COLO668 (cell line): ENCODE results near the gene ZPR1.

Experiments used
- DNase-seq: peaks from one replicate; lab custom pipeline; 2025; ENCODE audit not compliant: unreplicated experiment; lab: John Stamatoyannopoulos, UW

The ZPR1 gene

DNA sequence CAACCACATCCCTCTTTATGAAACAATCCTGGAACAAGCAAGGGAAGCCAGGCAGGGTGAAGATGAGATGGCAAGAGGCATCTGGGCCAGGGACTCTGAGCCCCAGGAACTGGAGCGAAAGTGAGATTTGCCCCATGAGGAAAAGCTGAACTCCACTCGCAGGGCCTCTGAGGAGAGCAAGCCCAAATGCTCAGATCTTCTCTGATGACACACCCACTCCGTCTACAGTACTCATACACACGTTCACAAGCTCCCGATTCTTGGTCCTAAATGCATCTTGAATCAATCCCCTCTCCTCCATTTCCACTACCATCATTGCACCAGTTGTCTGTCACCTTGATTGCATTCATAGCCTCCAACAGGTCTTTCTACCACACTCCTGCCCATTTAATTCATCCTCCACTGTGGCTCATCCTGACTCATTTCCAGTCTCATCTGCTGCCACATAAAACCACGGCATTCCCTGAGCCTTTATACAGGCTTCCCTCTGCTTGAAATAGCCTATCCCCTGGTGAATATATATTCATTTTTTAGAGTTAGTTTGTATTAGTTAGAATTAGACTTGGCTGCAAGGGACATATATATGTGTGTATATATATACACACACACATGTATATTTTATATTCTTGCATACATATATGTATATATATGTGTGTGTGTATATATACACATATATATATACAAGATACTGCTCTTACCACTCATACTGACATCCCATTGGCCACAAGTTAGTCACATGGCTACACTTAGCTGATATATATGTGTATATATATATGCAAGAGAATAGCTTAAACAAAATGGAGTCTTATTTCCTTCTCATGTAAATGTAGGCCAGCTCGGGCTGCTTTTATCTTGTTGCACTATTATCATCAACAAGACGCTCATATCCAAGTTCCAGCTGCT is 5.3 kb upstream of the ZPR1 start:
- DNase-seq = no peak

DNA sequence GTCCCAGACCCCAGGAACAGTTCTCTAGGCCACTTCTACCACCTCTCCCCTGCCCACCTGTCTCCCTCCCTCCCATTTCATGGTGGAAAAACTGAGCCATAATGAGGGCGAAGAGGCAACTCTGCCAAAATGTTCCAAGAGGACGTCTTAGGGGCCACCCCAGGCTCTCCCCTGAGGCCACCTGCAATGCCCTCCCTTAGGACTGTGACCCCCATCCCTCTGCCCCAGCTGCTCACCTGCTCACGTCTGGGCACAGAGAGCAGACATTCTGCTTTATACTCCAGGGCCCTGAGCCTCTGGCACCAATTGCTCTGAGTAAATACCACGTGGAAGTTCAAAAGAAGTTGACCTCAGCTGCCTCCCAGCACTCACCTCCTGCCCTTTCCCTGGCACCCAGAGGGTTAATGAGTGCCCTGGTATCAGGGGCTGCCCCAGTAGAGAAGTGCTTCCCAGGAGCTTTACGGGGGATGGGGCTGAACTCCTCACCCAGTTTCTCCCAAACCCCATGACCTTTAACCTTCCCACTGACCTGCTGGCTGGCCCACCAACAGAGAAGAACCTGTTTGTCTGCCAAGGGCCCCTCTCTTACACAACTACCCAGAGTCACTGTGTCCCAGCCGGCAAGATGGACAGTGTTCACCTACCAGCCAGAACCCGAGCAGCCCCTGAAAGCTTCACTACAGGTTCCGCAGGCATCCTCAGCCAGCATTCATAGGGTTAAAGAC is 4.5 kb upstream of the ZPR1 start:
- no peak for DNase-seq

DNA sequence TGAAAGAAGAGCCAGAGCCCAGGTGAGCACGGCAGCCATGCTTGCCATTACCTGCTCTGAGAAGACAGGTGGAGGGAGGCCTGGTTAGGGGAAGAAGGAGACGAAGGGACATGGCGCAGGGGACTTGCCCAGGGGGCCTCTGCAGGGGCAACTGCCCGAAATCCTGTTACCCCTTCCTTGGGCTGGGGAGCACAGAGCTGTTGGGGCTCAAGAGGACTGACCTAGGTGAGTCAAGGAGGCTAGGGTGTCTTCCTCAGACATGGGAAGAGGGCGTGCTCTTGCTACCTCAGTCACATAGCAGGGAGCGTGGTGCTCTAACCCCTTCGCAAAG is 4.0 kb upstream of the ZPR1 start, which contains the start of gene APOA5:
Gene APOA5 (minus strand): TSS at position 67 of the 331 bp plus-strand sequence. CDS start 19 bp downstream, at position 48.
- no peak for DNase-seq

DNA sequence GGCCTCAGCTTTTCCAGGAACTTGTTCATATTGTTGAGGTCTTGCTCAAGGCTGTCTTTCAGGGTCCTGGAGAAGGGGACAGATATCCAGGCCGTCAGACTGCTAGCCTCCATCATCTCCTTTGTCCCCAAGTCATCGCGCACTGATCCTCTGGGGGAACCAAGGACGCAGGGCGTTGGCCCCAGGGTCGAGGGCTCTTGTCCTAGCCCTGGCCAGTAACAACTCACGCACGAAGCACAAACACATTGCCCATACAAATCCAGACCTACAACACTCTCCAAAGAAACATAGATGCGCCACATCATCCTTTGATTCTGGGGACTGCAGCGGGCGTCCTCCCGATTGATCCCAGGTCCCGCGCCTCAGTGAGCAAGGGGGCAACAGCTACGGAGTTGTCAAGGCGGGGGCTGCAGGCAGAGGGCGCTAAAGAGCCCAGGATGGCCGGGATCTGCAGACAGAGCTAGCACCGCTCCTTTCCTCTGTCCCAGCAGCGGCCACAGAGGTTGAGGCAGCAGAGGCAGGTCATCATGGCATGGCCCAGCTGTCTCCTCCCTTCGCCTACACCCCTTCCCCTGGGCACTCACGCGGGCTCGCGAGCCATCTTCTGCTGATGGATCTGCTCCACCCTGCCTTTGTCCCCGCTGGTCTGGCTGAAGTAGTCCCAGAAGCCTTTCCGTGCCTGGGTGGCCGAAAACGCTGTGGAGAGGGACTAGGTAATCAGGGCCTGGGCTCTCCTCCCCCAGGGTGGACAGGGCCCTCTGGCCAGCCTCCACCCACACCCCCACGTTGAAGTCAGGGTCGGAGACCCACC is 3.4 kb upstream of the ZPR1 start:
- peak; percentile 68 for DNase-seq

DNA sequence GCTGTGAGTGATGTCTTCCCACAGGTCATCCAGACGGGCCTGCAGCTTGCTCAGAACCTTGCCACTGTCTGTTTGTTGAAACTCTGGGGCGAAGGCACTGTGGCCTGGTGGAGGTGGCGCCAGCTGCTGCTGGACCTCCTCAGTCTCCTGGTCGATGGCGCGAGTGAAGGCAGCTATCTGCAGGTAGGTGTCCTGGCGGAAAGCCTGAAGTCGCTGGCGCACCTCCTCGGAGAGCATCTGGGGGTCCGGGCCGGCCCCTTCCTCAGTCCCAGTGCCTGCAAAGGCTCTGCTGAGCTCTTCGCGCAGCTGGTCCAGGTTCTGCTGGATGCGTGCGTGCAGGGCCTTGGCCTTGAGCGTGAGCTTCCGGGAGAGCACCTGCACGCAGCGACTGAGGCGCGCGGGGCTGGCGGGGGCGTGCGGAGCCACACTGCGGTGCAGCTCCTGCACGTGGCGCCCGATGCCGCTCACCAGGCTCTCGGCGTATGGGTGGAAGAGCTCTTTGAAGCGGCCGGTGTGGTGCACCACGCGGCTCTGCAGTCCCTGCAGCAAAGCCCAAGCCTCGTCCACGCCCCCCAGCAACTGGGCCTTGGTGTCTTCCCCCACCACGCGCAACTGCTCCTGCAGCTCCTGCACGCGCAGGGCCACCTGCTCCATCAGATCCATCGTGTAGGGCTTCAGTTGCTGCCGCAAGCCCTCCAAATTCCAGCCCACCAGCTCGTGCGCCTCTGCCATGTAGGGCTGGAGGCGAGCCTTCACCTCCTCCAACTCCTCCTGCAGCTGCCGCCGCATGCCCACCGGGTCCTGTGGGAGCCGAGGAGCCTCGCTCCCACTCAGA is 2.6 kb upstream of the ZPR1 start:
- no peak for DNase-seq

DNA sequence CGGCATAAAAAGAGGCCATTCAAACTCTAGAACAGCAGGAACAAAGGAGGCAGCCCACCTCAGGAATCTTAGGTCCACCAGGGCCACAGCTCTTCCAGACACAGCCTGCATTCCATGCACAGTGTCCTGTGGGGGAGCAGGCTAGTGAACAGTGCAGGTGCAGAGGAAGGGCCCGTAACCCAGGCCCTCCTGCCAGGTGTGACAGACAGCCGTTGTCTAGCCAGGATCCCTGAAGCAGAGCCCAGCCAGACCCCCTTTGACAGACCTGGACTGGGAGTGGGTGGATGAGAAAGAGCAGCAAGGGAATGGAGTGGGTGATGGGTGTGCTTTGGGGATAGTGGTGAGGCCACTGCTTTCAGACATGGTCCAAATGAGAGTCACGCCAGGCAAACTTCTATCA is 1.2 kb upstream of the ZPR1 start:
- no peak for DNase-seq

DNA sequence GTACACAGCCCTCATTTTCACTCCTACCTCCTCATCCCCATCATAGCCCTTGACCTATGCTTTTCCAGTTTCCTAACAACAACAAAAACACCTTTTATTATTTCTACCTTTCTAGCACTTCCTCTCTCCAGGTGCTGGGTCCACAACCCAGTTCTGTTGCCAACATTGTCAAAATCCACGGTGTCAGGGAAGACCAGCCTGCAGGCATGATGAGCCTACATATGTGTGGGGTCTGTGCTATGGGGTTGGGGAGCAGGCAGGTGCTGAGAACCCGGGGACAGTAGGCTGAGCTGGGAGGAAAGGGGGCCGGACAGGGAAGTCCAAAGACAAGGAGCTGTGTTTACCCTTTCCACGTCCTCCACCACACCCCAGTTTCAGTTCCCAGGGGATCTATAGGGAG is 711 bp upstream of the ZPR1 start:
- no peak for DNase-seq

DNA sequence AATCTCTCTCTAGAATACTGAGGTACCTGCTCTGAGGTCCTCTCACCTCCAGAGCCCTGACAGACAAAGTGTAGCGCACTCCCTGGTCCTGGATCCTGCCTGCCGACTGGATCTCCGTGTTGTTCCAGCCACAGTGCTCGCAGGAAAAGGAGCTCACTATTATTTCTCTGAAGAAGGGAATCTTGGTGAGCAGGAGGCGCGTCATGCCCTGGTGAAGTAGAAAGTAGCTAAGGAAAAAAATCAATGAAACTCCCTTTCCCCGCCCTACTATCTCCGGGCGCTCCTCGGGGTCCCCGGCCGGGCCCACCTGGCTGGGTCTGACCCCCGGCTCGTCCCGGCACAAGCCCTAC is 412 bp downstream of the ZPR1 start:
- no peak for DNase-seq

DNA sequence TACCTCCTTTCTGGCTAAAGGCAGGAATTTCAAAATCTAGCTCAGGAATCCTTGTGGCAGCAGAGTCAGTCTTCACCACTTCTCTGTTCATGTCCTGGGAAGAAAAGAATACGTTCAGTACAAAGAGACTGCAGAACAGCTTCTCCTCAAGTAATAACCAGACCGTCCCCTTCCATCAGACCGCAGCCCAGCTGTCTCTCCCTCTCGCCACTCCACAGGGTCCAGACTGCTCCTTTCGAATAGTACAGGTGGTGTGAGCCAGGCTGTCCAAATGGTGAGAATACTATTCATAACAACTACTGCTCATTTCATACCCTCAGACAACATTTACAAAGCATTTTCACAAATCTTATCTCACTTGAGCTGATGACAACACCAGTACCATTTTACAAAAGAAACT is 857 bp downstream of the ZPR1 start:
- no peak for DNase-seq

DNA sequence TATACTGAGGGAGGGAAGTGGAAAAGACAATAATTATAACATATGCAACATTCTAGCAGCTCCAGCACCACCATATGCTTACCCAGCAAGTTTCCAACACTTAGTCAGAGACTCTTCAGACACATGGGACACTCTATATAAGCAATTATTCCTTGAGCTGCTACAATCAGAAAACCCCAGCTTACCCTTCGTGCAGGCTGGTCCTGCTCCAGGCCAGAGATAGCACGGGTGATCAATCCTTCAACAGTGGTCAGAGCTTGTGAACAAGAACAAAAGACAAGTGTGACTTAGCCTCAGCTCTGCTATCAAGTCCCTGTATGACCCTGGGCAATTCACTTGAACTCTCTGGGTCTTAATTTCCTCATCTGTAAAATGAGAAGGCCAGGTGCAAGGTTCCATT is 1.5 kb downstream of the ZPR1 start:
- no peak for DNase-seq

DNA sequence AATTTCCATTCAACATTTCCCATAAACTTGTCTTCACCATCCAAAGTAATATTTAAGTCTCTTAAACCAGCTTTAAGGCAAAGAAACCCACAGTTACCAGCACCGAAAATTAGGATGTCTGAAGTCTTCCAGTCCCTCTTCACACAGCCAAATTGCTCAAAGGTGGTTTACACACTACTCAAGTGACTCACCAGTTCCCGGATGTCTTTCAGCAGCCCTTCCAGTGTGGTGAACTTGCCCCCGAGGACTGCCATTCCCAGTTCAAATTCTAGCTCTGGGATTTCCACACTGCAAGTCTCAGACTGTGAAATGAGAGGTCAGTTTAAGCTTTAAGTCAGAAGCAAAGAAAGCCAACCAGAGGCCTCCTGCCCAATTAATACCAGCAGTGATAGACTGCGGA is 5.1 kb downstream of the ZPR1 start:
- no peak for DNase-seq

DNA sequence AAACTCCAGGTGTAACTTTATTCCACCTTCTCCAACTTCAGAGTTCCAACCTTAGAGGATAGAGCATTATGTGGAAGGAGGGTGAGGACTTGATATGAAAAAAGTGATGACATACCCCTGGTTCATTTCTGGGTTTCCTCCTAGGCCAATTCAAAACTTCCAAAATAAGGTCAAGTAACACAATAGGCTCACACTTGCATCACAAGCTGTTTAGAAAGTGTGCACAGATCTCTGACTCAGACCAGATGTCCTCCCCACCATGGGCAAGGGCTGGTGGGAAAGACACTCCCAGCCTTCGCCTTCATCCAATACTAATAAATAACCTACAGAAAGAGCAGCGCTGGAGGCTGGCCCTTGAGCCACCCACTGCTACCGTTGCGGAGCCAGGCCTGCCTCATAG is 9.3 kb downstream of the ZPR1 start:
- DNase-seq = no peak

DNA sequence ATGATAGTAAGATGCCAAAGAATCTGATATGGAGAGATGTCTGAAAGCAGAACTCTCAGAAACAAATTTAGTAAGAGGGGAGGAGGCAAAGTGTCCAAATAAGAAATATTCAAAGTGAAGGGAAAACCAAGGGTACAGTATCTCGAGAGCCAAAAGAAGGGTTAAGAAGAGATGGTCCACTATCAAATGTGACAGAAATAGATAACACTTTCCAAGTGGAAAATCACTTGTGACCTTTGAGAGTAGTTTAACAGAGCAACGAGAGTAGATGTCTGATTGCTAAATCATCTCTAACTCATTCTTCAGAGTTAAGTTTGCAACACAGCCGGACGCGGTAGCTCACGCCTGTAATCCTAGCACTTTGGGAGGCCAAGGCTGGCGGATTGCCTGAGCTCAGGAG is 10.8 kb downstream of the ZPR1 start:
- no peak for DNase-seq

DNA sequence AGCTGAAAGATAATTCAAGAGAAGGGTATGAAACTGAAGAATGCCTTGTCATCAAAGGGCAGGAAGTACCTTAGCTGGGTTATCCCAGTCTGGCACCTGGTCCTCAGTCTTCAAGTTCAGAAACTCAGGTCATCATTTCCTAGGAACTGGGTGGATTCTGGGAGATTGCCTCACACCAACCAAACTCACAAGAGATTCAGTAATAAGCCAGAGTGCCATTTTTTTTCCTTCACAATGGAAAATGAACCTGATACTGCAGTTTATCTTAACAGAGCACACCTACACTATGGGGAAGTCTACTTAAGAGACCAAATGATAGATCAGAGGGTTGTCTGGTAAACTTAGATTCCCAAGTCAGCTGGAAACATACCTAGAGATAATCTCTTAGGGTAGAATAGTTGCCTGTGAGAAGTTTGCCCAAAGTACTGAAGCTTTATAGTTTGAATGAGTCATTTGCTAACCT is 11.3 kb downstream of the ZPR1 start:
- DNase-seq = no peak

DNA sequence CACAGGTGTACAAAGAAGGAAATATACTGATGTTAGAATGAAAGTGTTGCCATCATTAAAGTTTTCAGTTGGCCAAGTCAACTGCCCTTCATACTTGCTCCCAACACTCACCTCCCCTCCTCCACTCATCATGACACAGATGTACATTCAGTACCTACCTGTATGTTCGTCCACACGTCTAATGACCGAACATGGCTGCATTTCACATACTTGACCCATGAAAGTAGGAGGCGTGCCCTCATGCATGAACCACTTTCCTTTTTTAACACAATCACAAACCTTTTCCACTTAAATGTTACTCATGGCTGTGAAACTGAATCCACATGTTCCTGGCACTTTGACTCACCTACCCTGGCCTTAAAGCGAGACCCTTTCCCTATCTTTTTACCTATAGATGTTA is 11.8 kb downstream of the ZPR1 start:
- DNase-seq = no peak

DNA sequence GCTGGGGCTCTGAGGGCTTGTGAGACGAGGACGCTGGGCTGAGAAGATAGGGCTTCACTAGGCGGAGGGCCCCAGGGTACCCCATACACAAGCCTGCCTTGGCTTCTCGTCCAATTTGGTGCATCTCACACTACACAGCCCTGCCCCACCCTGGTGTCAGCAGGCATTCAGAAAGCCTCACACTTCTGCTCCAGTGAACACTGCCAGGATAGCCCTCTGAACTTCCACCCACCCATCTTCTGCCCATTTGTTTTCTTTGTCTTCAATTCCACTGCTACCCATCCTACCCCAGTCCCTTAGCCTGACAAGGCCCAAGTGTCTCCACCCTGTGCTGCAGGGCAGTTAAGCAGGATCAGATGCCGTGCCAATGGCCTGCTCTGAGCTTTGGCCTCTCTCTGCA is 13.2 kb downstream of the ZPR1 start:
- DNase-seq = no peak

DNA sequence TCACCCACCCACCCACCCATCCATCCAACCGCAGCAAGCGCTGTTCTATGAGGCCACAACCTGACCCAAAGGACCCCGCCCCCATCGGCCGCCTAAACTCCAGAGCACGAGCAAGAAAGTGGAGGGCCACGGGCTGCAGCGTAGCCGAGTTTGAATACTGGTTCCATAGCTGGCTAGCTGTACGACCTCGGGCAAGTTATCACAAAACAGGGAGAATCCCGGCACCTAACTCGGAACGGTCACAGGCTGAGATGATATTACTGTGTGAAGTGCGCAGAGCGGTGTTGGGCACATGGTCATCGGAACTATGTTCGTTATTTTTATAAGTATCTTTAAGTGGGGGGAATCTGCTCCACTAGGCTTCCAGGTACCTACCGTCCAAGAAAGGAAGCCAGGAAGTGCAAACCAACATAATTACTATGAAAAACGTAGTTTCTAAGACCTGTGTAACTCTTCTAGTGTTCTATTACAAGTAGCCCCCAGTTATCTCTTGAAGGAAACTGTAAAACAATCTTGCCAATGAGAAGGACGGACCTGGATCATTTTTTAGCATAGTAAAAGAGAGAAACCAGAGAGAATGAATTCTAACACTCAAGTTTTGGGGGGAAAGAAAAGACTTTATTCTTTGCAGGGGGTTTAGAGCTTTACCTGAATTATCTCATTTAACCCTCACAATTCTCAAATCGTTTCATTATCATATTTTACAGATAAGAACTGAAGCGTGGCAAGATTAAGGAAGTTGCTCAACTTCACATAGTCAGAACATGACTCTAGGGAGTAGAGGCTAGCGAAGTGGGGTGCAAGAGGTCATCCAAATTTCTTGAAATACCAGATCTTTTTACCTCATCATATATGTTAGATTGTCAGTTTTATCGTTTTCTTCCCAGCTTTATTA is 14.4 kb downstream of the ZPR1 start:
- no peak for DNase-seq

DNA sequence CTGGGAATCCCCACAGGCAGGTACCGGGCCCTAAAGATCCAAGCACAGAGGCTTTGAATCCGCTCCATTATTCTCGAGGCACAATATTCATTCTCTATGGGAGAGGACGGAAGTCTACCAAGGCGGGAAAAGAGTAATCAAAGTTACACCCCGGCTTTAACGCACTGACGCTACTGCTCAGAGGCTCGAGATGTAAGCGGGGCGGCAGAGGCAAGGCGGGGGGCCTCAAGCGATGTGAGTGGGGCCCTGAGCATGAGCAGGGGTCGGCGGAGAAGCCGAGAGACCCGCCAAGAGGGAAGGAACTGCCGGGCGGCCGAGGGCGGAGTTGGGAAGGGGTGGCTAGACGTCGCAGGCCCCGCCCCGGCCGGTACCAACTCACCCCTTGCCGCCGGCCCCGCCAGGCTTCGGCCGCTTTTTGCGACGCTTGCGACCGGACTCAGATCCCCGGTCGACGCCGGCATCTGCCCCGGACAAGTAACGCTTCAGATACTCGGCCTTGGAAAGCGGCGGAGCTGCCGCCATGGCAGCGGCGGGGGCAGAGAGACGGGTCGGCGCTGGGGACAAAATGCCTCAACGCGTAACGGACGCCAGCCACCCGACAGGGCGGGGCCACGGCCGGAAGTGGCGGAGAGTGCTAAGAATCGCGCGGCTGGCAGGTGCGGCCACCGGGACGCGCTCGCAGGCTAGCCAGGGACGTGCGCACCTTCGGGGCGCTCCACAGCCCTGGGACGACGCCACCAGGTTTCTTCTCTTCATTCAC is 15.2 kb downstream of the ZPR1 start, which contains the start of gene BUD13:
Gene BUD13 (minus strand): TSS at position 545 of the 760 bp plus-strand sequence. CDS start 23 bp downstream, at position 522.
- DNase-seq = peak; percentile 95

DNA sequence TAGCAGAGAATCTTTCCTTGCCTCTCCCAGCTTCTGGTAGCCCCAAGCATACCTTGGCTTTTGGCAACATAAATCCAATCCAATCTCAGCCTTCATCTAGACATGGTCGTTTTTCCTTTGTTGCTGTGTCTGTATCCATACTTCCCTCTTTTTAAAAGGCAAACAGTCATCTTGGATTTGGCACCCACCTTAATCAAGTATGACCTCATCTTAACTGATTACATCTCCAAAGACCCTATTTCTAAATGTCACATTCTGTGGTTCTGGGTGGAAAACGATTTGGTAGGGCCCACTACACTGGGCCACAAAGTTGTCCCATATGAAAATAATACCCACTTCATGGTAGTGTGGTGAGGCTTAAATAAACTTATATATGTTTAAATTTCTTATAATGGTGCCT is 15.9 kb downstream of the ZPR1 start:
- DNase-seq = no peak
